HFFc6 (cell line): Measurements from ENCODE around the gene MCOLN1. TPM values are rescaled to one million over a fixed set of nuclear protein-coding genes. Genes with fewer than 3 reads are reported as not detected.

ENCODE experiments used
- DNase-seq: peaks from one replicate; pipeline ENCODE4 v3.0.0-alpha.2; 2018
- H3K27ac Mint-ChIP-seq: 2 replicates; pipeline ENCODE4 v1.8.0; 2020; ENCODE audit warnings: mild to moderate bottlenecking, mixed read lengths
- H3K27me3 Mint-ChIP-seq: 2 replicates; pipeline ENCODE4 v1.8.0; 2021; ENCODE audit warnings: mild to moderate bottlenecking, moderate library complexity, mixed read lengths; ENCODE audit not compliant: insufficient read depth
- H3K36me3 Mint-ChIP-seq: 2 replicates; pipeline ENCODE4 v1.8.0; 2021; ENCODE audit warnings: low read depth, mixed read lengths
- H3K4me1 Mint-ChIP-seq: 2 replicates; pipeline ENCODE4 v1.8.0; 2020; ENCODE audit warnings: low read depth, mixed read lengths
- H3K4me3 Mint-ChIP-seq: 2 replicates; pipeline ENCODE4 v1.8.0; 2020; ENCODE audit warnings: mild to moderate bottlenecking, moderate library complexity, mixed read lengths
- H3K9me3 Mint-ChIP-seq: 2 replicates; pipeline ENCODE4 v1.8.0; 2020; ENCODE audit warnings: mild to moderate bottlenecking, mixed read lengths
- total RNA-seq, 6 experiments: library from RNA; stranded (reverse); fragmentation: NEBNext Ultra II Directional; extraction: Animal tissue kit (Norgen Biotek cat#: 25700); gene quantifications; 2 replicates in 1 of 6; 3 replicates in 5 of 6; pipeline ENCODE4 v1.2.3, GENCODE V29; 2021
- TF ChIP-seq, protein P1 (sequence below): fragments of 200-600 bp; sonication (generic); IDR thresholded peaks from 2 replicates; pipeline ENCODE4 v1.5.0; 2021; ENCODE audit warnings: antibody characterized with exemption, mild to moderate bottlenecking

The MCOLN1 gene
- total RNA-seq, 6 experiments from 2014 or later = 18.2 to 28.7 (median 21.3) TPM

GRCh38 chr19:7544626-7545025 lies 22.2 kb downstream of the MCOLN1 start:
- Mint-ChIP-seq H3K27ac (no peak overlapping the region), H3K27me3 (peaks cover 2% of the 10 kb centered on the region), H3K4me1 (no peaks in the 10 kb centered on the region), H3K36me3 (peaks cover 22% of the 10 kb centered on the region), H3K9me3 (no peaks in the 10 kb centered on the region), H3K4me3 (no peak overlapping the region)
- no peak for DNase-seq
- TF ChIP-seq, protein P1, sequence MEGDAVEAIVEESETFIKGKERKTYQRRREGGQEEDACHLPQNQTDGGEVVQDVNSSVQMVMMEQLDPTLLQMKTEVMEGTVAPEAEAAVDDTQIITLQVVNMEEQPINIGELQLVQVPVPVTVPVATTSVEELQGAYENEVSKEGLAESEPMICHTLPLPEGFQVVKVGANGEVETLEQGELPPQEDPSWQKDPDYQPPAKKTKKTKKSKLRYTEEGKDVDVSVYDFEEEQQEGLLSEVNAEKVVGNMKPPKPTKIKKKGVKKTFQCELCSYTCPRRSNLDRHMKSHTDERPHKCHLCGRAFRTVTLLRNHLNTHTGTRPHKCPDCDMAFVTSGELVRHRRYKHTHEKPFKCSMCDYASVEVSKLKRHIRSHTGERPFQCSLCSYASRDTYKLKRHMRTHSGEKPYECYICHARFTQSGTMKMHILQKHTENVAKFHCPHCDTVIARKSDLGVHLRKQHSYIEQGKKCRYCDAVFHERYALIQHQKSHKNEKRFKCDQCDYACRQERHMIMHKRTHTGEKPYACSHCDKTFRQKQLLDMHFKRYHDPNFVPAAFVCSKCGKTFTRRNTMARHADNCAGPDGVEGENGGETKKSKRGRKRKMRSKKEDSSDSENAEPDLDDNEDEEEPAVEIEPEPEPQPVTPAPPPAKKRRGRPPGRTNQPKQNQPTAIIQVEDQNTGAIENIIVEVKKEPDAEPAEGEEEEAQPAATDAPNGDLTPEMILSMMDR = no peak

DNA sequence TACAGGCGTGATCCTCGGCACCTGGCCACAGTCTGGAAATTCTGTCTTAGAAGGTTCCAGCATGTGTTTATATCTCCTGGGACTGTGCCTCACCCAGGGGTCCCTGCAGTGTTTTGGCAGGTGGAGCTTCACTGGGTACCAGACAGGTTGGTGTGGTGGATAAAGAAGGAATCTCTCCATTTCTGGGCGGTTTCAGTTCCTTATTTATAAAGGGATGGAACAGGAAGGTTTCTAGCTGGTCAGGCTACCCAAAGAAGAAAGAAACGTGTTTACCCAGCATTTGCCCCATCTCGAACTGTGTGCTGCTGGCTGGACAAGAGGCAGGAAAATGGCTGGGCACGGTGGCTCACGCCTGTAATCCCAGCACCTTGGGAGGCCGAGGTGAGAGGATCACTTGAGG lies 22.9 kb downstream of the MCOLN1 start:
- Mint-ChIP-seq H3K27ac (no peak overlapping the region), H3K9me3 (no peaks in the 10 kb centered on the region), H3K4me3 (no peak overlapping the region), H3K36me3 (peaks cover 21% of the 10 kb centered on the region), H3K27me3 (peaks cover 2% of the 10 kb centered on the region), H3K4me1 (no peaks in the 10 kb centered on the region)
- no peak for DNase-seq
- TF ChIP-seq, protein P1 = no peak

- Mint-ChIP-seq H3K4me3 (no peak overlapping the region), H3K27me3 (peaks cover 2% of the 10 kb centered on the region), H3K36me3 (peaks cover 22% of the 10 kb centered on the region), H3K9me3 (no peaks in the 10 kb centered on the region), H3K4me1 (no peaks in the 10 kb centered on the region), H3K27ac (no peak overlapping the region)
- no peak for DNase-seq
- TF ChIP-seq, protein P1 = no peak
Observed at GRCh38 chr19:7545904-7546303, 23.5 kb downstream of the MCOLN1 start.

DNA sequence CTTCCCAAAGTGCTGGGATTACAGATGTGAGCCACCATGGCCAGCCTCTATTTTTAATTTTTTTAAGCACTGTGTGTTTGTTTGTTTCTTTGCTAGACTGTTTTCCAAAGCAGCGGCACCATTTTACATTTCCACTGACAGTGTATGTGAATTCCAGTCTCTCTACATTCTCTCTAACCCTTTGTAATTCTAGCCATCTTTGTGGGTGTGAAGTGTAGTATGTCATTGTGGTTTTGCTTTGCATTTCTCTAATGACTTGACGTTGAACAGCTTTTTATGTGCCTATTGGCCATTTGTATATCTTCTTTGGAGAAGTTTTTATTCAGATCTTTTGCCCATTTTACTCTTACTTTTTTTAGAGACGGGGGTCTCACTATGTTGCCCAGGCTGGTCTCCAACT lies 24.7 kb downstream of the MCOLN1 start:
- H3K27ac Mint-ChIP-seq = no peak overlapping the region
- no peak overlapping the region for H3K4me3 Mint-ChIP-seq
- H3K4me1 Mint-ChIP-seq = no peaks in the 10 kb centered on the region
- H3K9me3 Mint-ChIP-seq = no peaks in the 10 kb centered on the region
- peaks cover 2% of the 10 kb centered on the region for H3K27me3 Mint-ChIP-seq
- no peak for DNase-seq
- peaks cover 23% of the 10 kb centered on the region for H3K36me3 Mint-ChIP-seq
- TF ChIP-seq, protein P1 = no peak

GRCh38 chr19:7549429-7550148 lies 27.2 kb downstream of the MCOLN1 start:
- no peak for DNase-seq
- no peaks in the 10 kb centered on the region for H3K4me1 Mint-ChIP-seq

More at GRCh38 chr19:7549429-7550148, 27.2 kb downstream of the MCOLN1 start:
- no peak overlapping the region for H3K27ac Mint-ChIP-seq
- peaks cover 25% of the 10 kb centered on the region for H3K36me3 Mint-ChIP-seq
- TF ChIP-seq, protein P1 = no peak
- no peaks in the 10 kb centered on the region for H3K9me3 Mint-ChIP-seq
- H3K4me3 Mint-ChIP-seq = no peak overlapping the region
- H3K27me3 Mint-ChIP-seq = peaks cover 2% of the 10 kb centered on the region; the same call in 1 of the 2 replicates
